ENCODE data around the gene IBSP.

DNA sequence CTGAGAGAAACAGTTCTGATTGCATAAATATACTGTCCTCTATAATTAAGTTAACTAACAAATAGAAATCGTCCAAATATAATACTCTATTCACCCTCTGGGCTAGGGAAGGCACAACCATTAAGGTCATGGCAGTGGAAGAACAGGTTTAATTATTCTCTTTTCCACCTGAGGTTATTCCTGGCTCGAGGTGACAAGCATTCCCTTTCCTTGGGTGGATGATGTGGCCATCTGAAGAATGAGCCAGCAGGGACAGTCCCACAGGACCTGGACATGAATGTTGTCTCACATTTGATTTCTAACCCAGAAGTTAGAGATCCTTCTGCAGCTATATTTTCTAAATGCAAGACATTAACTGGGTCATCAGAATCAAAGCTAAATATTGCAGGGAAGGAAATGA is 5.5 kb downstream of the IBSP start:
- TF ChIP-seq, protein P1, sequence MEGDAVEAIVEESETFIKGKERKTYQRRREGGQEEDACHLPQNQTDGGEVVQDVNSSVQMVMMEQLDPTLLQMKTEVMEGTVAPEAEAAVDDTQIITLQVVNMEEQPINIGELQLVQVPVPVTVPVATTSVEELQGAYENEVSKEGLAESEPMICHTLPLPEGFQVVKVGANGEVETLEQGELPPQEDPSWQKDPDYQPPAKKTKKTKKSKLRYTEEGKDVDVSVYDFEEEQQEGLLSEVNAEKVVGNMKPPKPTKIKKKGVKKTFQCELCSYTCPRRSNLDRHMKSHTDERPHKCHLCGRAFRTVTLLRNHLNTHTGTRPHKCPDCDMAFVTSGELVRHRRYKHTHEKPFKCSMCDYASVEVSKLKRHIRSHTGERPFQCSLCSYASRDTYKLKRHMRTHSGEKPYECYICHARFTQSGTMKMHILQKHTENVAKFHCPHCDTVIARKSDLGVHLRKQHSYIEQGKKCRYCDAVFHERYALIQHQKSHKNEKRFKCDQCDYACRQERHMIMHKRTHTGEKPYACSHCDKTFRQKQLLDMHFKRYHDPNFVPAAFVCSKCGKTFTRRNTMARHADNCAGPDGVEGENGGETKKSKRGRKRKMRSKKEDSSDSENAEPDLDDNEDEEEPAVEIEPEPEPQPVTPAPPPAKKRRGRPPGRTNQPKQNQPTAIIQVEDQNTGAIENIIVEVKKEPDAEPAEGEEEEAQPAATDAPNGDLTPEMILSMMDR (IDR thresholded peaks at IDR 0.05; ENCODE audit: low read depth, low read length, poor library complexity, severe bottlenecking): no peak
- no peak for TF ChIP-seq EZH2phosphoT487 (IDR thresholded peaks at IDR 0.05; ENCODE audit: borderline replicate concordance, low read length)
